GM13976 (cell line): ENCODE results near the gene BMAL1.

Experiments used
- DNase-seq: peaks from one replicate; pipeline ENCODE4 v3.0.0; 2012; ENCODE audit warnings: low spot score
- in situ Hi-C: fragments of 300-500 bp; cut with MboI; formaldehyde crosslinking; loops from one replicate; pipeline ENCODE4 v1.12.0; 2022; ENCODE audit warnings: low sequenced_read_pairs, mixed read lengths, inconsistent platforms; ENCODE audit not compliant: unreplicated experiment
- TF ChIP-seq, protein P1 (sequence below): IDR thresholded peaks from 2 replicates; pipeline ENCODE4 v1.5.1; 2012; ENCODE audit warnings: borderline replicate concordance, mild to moderate bottlenecking; ENCODE audit not compliant: insufficient read depth; ENCODE audit errors: extremely low read depth, missing control alignments, control extremely low read depth

The BMAL1 gene

DNA sequence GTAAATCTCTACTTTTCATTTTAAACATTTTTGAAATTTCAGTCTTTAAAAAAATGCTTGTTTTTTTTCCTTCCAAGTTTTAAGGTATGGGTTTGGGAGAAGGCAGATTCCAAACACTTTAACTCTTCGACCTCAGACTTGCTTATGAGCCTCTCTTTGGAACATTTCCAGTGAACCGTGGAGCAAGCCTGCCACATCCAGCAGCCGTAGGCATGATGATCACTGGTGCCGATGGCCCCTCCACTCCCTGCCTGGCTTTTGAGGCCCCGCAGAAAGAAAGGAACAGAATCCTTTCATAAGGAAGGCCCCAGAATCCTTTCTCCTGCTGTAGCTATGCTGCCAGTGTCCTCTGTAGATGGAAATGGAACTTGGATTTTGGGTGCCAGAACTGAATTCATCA lies 50.7 kb downstream of the BMAL1 start:
- no peak for DNase-seq
- TF ChIP-seq, protein P1, sequence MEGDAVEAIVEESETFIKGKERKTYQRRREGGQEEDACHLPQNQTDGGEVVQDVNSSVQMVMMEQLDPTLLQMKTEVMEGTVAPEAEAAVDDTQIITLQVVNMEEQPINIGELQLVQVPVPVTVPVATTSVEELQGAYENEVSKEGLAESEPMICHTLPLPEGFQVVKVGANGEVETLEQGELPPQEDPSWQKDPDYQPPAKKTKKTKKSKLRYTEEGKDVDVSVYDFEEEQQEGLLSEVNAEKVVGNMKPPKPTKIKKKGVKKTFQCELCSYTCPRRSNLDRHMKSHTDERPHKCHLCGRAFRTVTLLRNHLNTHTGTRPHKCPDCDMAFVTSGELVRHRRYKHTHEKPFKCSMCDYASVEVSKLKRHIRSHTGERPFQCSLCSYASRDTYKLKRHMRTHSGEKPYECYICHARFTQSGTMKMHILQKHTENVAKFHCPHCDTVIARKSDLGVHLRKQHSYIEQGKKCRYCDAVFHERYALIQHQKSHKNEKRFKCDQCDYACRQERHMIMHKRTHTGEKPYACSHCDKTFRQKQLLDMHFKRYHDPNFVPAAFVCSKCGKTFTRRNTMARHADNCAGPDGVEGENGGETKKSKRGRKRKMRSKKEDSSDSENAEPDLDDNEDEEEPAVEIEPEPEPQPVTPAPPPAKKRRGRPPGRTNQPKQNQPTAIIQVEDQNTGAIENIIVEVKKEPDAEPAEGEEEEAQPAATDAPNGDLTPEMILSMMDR = no peak
- in situ Hi-C loops = loop anchor here (25.0 kb wide), 1 partner anchor 366 kb away; no protein-coding TSS in a partner anchor

DNA sequence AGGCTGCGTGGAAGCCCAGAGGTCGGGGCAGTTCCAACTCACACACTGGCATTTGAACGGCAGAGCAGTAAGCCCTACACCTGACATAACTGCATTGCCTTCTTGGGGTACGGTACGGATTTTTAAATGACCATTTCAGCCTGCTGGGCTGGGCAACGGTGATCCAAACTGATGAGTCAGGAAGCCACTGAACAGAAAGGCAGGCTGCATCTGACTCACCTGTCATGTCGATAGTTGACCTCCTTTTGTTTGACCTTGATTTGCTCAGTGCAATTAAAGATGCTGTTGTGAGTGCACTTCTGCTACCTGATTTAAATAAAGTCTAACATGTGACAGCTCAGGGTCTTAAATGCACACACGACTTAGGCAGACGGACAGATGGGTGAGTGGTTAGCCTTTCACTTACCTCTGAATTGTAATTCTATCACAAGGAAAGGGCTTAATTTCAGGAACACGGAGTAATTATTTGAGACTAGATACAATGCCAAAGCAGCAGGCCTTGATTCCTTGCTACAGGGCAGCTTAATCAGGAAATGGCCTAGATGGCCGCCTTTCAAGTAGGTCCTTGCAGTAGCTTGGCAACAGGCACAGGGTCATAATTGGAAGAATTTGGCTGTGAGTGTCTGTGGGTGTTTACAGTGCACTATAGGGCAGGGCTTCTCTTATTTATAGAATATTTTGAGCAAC lies 52.2 kb downstream of the BMAL1 start:
- in situ Hi-C loops = loop anchor here (10.0 to 25.0 kb wide), 2 partner anchors 115 to 368 kb away; no protein-coding TSS in a partner anchor
- TF ChIP-seq, protein P1 = no peak
- no peak for DNase-seq

GRCh38 chr11:13332124-13332523 lies 54.5 kb downstream of the BMAL1 start:
- DNase-seq = no peak
- TF ChIP-seq, protein P1 = no peak
- in situ Hi-C loops = loop anchor here (10.0 to 25.0 kb wide), 2 partner anchors 117 to 370 kb away; no protein-coding TSS in a partner anchor

DNA sequence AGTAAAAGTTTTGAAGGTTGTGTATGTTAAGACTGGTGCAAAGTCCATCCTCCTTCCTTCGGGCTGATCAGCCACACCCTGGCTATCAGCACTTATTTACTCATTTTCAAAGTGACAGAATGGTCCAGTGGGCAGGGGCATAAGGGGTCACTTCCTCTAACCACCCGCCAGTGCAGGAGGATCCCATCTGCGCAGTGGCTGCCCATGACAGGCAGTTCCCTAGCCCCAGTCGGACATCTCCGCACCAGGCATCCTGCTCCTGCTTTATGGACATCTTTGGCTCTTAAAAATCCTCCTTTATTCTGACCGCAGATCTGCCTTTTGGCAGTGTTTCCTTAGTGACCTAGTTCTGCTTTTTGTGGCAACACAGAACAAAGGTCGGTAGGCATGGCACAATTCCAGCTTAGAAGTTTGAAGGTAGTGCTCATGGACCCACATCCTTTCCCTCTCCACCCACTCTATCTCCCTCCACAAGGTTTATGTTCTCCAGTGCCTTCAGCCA lies 55.9 kb downstream of the BMAL1 start:
- DNase-seq = no peak

DNA sequence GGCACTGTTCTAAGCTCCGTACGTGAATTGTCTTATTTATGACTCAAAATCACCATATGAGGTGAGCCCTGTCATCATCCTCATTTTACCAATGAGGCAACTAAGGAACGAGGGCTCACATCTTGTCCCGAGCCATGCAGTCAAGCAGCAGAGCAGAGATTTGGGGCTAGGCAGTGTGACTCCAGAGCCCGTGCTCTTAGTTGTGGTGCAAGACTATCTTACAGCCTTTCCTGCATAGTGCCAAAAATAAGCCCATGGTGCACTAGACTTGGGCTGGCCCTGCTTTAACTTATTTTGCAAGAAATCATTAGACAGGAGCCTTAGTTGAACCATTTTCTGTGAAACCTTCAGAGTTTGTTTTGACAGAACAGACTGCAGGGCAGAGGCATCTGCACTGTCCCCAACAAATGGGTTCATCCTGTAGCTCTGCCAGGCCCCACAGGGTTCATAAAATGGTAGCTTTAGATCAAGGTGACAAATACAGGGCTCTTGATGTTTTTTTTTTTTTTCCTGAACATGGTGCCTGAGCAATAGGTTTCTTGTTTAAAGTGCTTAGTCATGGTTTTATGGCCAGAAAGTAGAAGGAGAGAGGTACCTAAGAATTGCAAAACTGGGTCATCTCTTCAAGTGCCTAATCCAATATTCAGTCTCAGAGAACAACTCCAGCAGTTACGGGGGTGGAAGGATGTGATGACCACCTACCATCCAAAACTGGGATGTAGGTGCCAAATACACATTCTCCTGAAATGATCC lies 56.6 kb downstream of the BMAL1 start:
- in situ Hi-C loops = loop anchor here (10.0 to 25.0 kb wide), 2 partner anchors 119 to 372 kb away; no protein-coding TSS in a partner anchor
- no peak for DNase-seq
- TF ChIP-seq, protein P1 = no peak

More for the DNA sequence above, 55.9 kb downstream of the BMAL1 start:
- in situ Hi-C loops = loop anchor here (10.0 to 25.0 kb wide), 2 partner anchors 119 to 371 kb away; no protein-coding TSS in a partner anchor
- TF ChIP-seq, protein P1 = no peak

DNA sequence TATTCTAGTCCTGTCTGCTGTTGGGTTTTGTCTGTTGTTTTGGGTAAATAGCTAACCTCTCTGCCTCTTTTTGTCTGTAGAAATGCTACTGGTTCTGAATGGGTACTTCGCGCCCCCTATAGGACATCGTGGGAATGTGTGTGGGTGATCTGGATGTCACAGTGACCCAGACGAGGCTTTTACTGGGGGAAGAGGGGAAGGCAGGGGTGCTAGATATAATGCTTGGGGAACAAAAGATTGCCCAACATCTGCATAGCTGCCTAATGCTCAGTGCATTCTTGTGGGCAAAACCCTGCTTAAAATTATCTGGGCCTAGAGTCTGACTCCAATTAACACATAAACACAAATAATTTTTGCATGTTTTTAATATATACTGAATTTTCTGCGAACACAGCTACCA lies 57.7 kb downstream of the BMAL1 start:
- in situ Hi-C loops = loop anchor here (10.0 to 25.0 kb wide), 2 partner anchors 121 to 373 kb away; no protein-coding TSS in a partner anchor
- TF ChIP-seq, protein P1 = peak; percentile 80
- DNase-seq = peak; percentile 69
